Measurements from ENCODE around the gene NUDT16L1.

Gene NUDT16L1

DNA sequence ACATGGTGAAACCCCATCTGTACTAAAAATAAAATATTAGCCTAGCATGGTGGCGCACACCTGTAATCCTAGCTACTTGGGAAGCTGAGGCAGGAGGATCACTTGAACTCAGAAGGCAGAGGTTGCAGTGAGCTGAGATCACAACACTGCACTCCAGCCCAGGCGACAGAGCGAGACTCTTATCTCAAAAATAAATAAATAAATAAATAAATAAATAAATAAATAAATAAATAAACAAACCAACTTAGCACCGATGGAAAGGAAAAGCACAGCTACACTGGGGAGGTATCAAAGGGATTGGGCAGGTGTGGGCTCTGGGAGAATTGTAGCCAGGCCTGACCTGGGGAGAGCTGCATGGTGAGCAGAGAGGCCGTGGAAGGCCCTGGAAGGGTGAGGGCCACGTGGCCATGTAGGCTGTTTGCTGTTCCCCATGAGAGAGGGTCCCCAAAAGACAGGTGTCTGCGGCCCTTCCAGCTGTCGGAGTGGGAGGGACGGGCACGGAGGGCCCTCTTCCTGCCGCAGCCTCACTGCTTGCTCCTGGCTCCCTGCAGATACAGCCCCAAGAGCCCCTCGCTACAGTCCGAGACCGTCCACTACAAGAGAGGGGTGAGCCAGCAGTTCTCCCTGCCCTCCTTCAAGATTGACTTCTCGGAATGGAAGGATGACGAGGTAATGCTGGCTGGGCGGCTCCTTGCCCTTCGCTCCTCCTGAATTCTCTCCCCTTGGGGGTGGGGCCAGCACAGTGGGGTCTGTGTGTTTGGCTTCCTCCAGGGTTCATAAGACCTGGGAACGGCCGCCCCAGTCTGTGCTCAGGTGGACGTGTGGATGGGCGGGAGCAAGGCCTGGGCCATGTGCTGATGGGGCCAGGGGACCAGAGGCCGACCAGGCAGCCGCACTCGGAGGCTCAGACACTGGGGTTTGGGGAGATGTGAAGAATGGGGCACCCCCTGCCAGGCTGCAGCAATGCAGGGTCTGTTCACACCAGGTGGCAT lies 36.4 kb upstream of the NUDT16L1 start:
- TF ChIP-seq, protein P1, sequence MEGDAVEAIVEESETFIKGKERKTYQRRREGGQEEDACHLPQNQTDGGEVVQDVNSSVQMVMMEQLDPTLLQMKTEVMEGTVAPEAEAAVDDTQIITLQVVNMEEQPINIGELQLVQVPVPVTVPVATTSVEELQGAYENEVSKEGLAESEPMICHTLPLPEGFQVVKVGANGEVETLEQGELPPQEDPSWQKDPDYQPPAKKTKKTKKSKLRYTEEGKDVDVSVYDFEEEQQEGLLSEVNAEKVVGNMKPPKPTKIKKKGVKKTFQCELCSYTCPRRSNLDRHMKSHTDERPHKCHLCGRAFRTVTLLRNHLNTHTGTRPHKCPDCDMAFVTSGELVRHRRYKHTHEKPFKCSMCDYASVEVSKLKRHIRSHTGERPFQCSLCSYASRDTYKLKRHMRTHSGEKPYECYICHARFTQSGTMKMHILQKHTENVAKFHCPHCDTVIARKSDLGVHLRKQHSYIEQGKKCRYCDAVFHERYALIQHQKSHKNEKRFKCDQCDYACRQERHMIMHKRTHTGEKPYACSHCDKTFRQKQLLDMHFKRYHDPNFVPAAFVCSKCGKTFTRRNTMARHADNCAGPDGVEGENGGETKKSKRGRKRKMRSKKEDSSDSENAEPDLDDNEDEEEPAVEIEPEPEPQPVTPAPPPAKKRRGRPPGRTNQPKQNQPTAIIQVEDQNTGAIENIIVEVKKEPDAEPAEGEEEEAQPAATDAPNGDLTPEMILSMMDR (conservative IDR thresholded peaks at IDR 0.05; ENCODE audit: low read depth, low read length), result no peak
- no peak for DNase-seq (ENCODE audit: low read depth)
- H3K4me3 ChIP-seq (ENCODE audit: low read length), result no peak overlapping the region

DNA sequence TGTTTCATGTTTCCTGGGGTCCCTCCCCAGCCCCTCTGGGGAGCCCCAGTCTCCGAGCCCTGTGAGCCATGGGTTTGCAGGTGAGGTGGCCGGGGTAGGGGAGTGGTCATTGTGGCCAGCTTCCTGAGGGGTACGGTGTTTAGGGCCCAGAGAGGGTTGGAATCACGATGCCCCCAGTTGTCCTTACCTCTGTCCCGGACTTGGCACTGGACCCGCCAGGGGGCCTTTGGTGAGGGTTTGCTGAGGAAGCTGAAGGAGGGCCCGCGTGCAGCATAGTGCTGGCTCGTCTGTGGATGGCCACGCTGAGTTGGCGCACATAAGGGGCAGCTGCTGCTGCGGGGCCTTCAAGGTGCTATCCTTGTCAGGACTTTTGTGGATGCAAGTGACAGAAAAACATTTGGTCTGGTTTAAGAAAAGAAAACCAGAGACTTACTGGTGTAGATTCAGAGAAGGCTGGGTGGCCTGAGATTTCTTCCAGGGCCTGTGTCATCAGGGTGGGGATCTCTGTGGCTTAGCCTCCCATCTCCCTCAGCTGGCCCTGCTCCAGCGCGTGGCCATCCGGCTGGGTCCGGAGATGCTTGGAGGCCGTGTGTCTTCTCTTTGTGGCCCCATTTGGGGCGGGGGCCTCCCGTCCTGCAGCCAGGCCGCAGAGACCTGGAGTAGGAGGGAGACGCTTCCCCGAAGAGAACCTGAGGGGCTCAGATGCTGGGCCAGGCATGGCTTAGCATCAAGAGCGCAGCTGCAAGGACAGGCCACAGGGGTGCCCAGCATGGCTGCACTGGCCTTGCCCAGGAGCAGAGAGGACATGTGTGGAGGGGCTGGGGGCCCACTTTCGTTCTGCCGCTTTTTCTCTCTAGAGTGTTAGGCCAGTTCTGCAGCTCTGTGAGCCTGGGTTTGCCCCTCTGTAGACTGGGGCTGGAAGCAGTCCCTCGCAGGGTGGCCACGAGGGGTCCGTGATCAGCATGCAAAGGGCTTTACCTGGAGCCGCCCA lies 33.7 kb upstream of the NUDT16L1 start:
- TF ChIP-seq, protein P1 (conservative IDR thresholded peaks at IDR 0.05; ENCODE audit: low read depth, low read length), result no peak
- DNase-seq (ENCODE audit: low read depth), result no peak
- no peak overlapping the region for H3K4me3 ChIP-seq (ENCODE audit: low read length)

DNA sequence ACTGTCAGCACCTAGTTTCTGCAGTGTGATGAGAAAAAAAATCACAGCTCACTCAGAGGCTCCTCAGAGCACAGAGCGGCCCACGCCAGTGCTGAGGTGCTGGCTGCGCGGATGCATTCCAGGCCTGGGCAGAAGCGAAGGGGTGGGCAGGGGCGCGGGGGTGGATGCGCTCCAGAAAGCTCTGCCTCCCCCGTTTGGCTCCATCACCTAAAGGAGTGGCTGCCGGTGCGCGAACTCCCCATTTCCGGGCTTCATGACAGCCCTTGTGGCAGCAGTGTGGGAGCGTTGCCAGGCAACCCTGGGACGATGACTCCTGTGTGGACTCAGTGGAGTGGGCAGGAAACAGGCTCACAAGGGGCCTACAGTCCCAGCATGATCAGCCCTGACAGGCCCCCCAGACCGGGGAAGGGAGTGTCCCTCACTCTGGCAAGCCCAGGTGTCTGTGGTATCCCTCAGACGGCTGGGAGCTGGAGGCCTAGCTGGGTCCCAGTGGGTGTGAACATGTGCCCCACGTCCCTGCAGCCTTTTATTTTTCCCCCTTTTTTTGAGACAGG lies 32.8 kb upstream of the NUDT16L1 start:
- peak; percentile 9 for DNase-seq (ENCODE audit: low read depth)
- H3K4me3 ChIP-seq (ENCODE audit: low read length), result no peak overlapping the region
- TF ChIP-seq, protein P1 (conservative IDR thresholded peaks at IDR 0.05; ENCODE audit: low read depth, low read length), result no peak

DNA sequence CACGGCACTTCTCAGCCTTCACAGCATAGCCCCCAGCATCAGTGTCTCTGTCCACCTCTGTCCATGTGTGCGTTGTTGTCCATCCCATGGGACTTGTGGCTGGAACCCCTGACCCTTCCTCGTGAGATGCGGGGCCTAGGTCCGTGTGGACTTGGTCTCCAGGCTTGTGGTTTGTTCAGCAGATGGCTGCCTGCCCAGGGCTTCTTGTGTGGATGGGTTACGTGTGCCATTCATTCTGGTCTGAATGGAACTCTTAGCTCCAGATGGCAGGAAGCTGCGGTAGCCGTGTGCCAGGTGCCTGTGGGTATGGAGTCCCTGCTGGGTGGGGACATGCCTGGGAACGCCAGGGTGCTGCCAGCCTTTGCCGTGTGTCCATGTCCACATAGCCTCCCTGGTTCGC lies 31.7 kb upstream of the NUDT16L1 start:
- no peak overlapping the region for H3K4me3 ChIP-seq (ENCODE audit: low read length)
- TF ChIP-seq, protein P1 (conservative IDR thresholded peaks at IDR 0.05; ENCODE audit: low read depth, low read length), result no peak
- DNase-seq (ENCODE audit: low read depth), result no peak

DNA sequence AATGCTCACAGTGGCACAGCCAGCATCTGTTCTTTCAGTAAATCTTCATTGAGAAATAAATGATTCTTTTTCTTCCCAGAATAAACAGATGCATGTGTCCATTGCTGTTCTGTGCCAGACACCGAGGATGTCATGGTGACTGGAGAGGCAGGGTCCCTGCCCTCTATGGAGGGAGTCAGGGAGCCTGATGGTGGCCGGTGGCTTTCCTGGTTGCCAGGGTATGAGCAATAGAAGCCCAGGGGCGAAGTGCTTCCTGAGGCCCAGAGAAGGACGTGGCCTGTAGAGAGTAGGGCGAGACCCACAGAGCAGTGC lies 29.9 kb upstream of the NUDT16L1 start:
- H3K4me3 ChIP-seq (ENCODE audit: low read length), result no peak overlapping the region
- DNase-seq (ENCODE audit: low read depth), result no peak
- TF ChIP-seq, protein P1 (conservative IDR thresholded peaks at IDR 0.05; ENCODE audit: low read depth, low read length), result no peak

DNA sequence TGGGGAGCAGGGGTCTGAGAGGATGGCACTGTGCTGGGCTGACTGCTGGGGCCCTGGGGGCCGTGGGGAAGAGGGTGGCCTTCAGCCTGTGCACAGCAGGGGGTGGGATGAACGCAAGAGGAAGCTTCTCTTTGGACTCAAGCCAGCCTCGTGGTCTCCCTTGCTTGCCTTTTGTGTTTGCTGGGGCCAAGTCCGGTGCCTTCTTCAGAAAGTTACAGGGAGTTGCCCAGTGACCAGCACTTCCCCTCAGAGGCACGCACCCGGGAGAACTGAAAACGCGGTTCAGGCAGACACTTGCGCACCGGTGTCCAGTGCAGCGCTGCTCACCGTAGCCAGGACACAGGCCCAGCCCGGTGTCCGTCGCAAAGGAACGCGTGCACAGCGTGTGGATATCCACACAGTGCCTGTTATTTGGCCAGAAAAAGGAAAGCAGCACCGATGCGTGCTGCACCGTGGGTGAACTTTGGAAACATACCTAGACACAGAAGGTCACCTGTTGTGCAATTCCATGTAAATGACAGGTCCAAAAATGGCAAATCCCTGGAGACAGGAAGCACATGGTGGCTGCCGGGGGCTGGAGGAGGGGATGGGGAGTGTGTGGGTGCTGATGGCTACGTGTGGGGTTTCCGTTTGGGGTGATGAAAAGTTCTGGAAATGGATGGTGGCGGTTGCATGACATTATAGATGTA lies 29.4 kb upstream of the NUDT16L1 start:
- TF ChIP-seq, protein P1 (conservative IDR thresholded peaks at IDR 0.05; ENCODE audit: low read depth, low read length), result no peak
- H3K4me3 ChIP-seq (ENCODE audit: low read length), result no peak overlapping the region
- no peak for DNase-seq (ENCODE audit: low read depth)
